Endodermal cell (in vitro differentiated cells): Measurements from ENCODE around the gene ITPKC. TPM values are rescaled to one million over a fixed set of nuclear protein-coding genes. Genes with fewer than 3 reads are reported as not detected.

Experiments
- DNase-seq: peaks from one replicate; pipeline ENCODE4 v3.0.0-alpha.2; 2017
- H3K27ac ChIP-seq: 2 replicates; pipeline ENCODE4 v1.5.1; 2013; ENCODE audit warnings: mild to moderate bottlenecking, low read depth, low read length, moderate library complexity
- H3K27me3 ChIP-seq: 2 replicates; pipeline ENCODE4 v1.6.1; 2013; ENCODE audit warnings: mild to moderate bottlenecking, low read length, moderate library complexity; ENCODE audit not compliant: insufficient read depth, control insufficient read depth, poor library complexity, severe bottlenecking
- H3K36me3 ChIP-seq: 2 replicates; pipeline ENCODE4 v1.7.0; 2013; ENCODE audit warnings: mild to moderate bottlenecking, low read length, moderate library complexity; ENCODE audit not compliant: control insufficient read depth, insufficient read depth
- H3K4me1 ChIP-seq: one replicate; pipeline ENCODE4 v1.7.0; 2013; ENCODE audit warnings: low read length; ENCODE audit not compliant: control insufficient read depth, insufficient read depth
- H3K4me3 ChIP-seq: 2 replicates; pipeline ENCODE4 v1.5.1; 2013; ENCODE audit warnings: mild to moderate bottlenecking, low read length, moderate library complexity
- H3K9ac ChIP-seq: 2 replicates; pipeline ENCODE4 v1.6.1; 2013; ENCODE audit warnings: mild to moderate bottlenecking, low read length, moderate library complexity; ENCODE audit not compliant: poor library complexity, severe bottlenecking; ENCODE audit errors: extremely low read depth
- H3K9me3 ChIP-seq: 2 replicates; pipeline ENCODE4 v1.6.1; 2013; ENCODE audit warnings: mild to moderate bottlenecking, low read length, moderate library complexity; ENCODE audit not compliant: control insufficient read depth
- H3K27ac Mint-ChIP-seq: 2 replicates; pipeline ENCODE4 v1.8.0; 2020; ENCODE audit warnings: mixed read lengths
- H3K27me3 Mint-ChIP-seq: 2 replicates; pipeline ENCODE4 v1.8.0; 2021; ENCODE audit warnings: mild to moderate bottlenecking, mixed read lengths; ENCODE audit not compliant: insufficient read depth
- H3K36me3 Mint-ChIP-seq: 2 replicates; pipeline ENCODE4 v1.8.0; 2020; ENCODE audit warnings: low read depth, mixed read lengths
- H3K4me1 Mint-ChIP-seq: 2 replicates; pipeline ENCODE4 v1.8.0; 2020; ENCODE audit warnings: mixed read lengths
- H3K4me3 Mint-ChIP-seq: 2 replicates; pipeline ENCODE4 v1.8.0; 2020; ENCODE audit warnings: mild to moderate bottlenecking, moderate library complexity, mixed read lengths
- H3K9me3 Mint-ChIP-seq: 2 replicates; pipeline ENCODE4 v1.8.0; 2020; ENCODE audit warnings: mild to moderate bottlenecking, mixed read lengths
- CTCF ChIP-seq: fragments of 200-600 bp; sonication (generic); conservative IDR thresholded peaks from 2 replicates; pipeline ENCODE4 v1.5.0; 2021; ENCODE audit warnings: antibody characterized with exemption, mild to moderate bottlenecking
- WGBS, 2 experiments: methylation state at CpG; one replicate each; pipeline versions ENCODE4 v1.1.5 to v1.1.7; 2013; ENCODE audit warnings: missing lambda C conversion rate in 2 of 2, mixed read lengths in 1 of 2; ENCODE audit not compliant: insufficient coverage in 1 of 2, insufficient read length in 1 of 2; 5-methylcytosine and 5-hydroxymethylcytosine counted together
- total RNA-seq, 2 donors: library from RNA; stranded (reverse); fragmentation: NEBNext Ultra II Directional in 1 of 2; extraction: Animal tissue kit (Norgen Biotek cat#: 25700) in 1 of 2; gene quantifications; 2 replicates in 1 of 2; 3 replicates in 1 of 2; pipeline ENCODE4 v1.2.1, GENCODE V29; 2021

ITPKC gene
- total RNA-seq, 2 donors from 2014 or later = 9.9 to 11.1 TPM

- WGBS, 2 experiments = 86 to 87% methylated on average over 1 to 9 of the region's 9 CpGs
Observed at GRCh38 chr19:40774916-40775631, 58.2 kb downstream of the ITPKC start, which contains the start of gene MIA. Gene MIA (plus strand): TSS chr19:40775521. CDS start chr19:40775543, 22 bp downstream.

GRCh38 chr19:40775632-40776022, 58.7 kb downstream of the ITPKC start:
- H3K9ac ChIP-seq = no peak overlapping the region
- H3K4me1 Mint-ChIP-seq = peaks cover 7% of the 10 kb centered on the region
- no peaks in the 10 kb centered on the region for H3K4me1 ChIP-seq
- peaks cover 11% of the 10 kb centered on the region for H3K36me3 Mint-ChIP-seq
- no peak overlapping the region for H3K4me3 Mint-ChIP-seq
- no peak overlapping the region for H3K27ac Mint-ChIP-seq
- no peaks in the 10 kb centered on the region for H3K27me3 Mint-ChIP-seq
- no peaks in the 10 kb centered on the region for H3K36me3 ChIP-seq
- DNase-seq = no peak
- H3K9me3 Mint-ChIP-seq = no peaks in the 10 kb centered on the region
- H3K27ac ChIP-seq = no peak overlapping the region
- 96% methylated on average over 8 of the region's 10 CpGs; no CpG with 5 or more reads in 1 of the 2 experiments for WGBS, 2 experiments
- H3K27me3 ChIP-seq = no peaks in the 10 kb centered on the region
- no peaks in the 10 kb centered on the region for H3K9me3 ChIP-seq
- no peak for TF ChIP-seq CTCF
- no peak overlapping the region for H3K4me3 ChIP-seq

More at GRCh38 chr19:40774916-40775631, 58.2 kb downstream of the ITPKC start, which contains the start of gene MIA:
- Histone ChIP-seq H3K9me3 (no peaks in the 10 kb centered on the region), H3K4me3 (no peak within 1 kb of the TSS), H3K27ac (no peak within 1 kb of the TSS), H3K9ac (no peak within 1 kb of the TSS), H3K4me1 (no peaks in the 10 kb centered on the region), H3K36me3 (no peaks in the 10 kb centered on the region), H3K27me3 (no peaks in the 10 kb centered on the region)
- Mint-ChIP-seq H3K4me1 (peaks cover 7% of the 10 kb centered on the region), H3K4me3 (no peak within 1 kb of the TSS), H3K36me3 (peaks cover 10% of the 10 kb centered on the region), H3K27me3 (no peaks in the 10 kb centered on the region), H3K27ac (no peak within 1 kb of the TSS), H3K9me3 (no peaks in the 10 kb centered on the region)
- no peak for DNase-seq
- TF ChIP-seq CTCF = no peak

GRCh38 chr19:40776364-40776763, 59.5 kb downstream of the ITPKC start:
- Mint-ChIP-seq H3K4me3 (no peak overlapping the region), H3K9me3 (no peaks in the 10 kb centered on the region), H3K36me3 (peaks cover 5% of the 10 kb centered on the region), H3K27ac (no peak overlapping the region), H3K4me1 (peaks cover 7% of the 10 kb centered on the region), H3K27me3 (no peaks in the 10 kb centered on the region)
- no peak overlapping the region for H3K4me3 ChIP-seq
- no peaks in the 10 kb centered on the region for H3K36me3 ChIP-seq
- H3K9ac ChIP-seq = no peak overlapping the region
- H3K9me3 ChIP-seq = no peaks in the 10 kb centered on the region
- no peak for DNase-seq
- H3K27ac ChIP-seq = no peak overlapping the region
- TF ChIP-seq CTCF = no peak
- H3K4me1 ChIP-seq = no peaks in the 10 kb centered on the region
- 69 to 79% methylated on average over 5 to 6 of the region's 7 CpGs for WGBS, 2 experiments
- no peaks in the 10 kb centered on the region for H3K27me3 ChIP-seq
